GM12865 (cell line): ENCODE results near the gene PRKCE.

ENCODE experiments used
- DNase-seq: peaks from one replicate; pipeline ENCODE4 v3.0.0; 2010; ENCODE audit warnings: low read depth
- H3K4me3 ChIP-seq: 2 replicates; pipeline ENCODE4 v1.5.1; 2011; ENCODE audit warnings: mild to moderate bottlenecking, low read depth, low read length, control low read depth
- TF ChIP-seq, protein P1 (sequence below): IDR thresholded peaks from 2 replicates; pipeline ENCODE4 v1.5.1; 2011; ENCODE audit warnings: low read length, control low read depth, low read depth, inconsistent platforms; ENCODE audit not compliant: insufficient read depth; ENCODE audit errors: missing control alignments

The PRKCE gene

DNA sequence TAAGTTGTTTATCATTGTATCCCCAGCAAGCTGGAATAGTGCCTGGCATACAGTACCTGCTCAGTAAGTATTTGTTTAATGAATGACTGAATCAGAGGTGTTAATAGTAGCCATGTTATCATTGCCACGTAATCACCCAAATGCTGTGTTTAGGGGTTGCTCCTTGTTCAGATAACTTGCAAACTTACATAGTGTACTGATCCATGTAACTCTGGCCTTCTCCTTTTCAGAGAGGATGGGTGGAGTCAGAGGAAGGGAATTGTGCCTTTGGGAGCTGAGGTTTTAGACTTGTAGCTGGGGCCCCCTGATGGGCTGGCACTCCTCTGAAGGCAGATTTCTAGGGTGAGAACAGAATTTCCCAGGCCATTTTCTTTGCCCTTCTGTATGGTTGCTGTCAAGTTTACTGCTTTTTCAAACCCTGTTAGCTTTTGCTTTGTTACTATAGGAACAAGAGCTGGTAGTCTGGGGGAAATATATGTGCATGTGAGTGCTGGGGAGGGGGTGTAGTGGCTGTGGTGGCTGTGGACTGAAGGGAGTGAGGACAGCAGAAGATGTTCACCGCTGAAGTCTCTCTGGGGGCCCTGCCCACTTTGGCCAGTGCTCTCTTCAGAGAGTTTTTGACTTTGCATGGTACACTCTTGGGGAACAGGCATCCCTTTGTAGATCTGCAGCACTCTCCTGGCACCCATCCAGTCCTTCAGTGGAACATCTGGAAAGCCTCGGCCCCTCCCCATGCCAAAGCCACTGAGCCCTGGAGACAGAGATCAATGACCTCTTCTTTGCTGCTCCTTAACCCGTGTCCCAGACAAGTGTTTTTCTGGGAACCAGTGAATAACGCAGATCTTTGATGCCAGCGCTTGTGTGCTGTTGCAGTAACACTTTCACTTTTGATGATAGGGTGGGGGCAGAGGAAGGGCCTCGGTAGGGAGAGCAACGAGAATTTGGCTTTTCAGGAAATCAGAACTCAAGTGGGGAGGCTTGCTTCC lies 209.0 kb downstream of the PRKCE start:
- H3K4me3 ChIP-seq = peak overlapping the region; percentile 54
- TF ChIP-seq, protein P1, sequence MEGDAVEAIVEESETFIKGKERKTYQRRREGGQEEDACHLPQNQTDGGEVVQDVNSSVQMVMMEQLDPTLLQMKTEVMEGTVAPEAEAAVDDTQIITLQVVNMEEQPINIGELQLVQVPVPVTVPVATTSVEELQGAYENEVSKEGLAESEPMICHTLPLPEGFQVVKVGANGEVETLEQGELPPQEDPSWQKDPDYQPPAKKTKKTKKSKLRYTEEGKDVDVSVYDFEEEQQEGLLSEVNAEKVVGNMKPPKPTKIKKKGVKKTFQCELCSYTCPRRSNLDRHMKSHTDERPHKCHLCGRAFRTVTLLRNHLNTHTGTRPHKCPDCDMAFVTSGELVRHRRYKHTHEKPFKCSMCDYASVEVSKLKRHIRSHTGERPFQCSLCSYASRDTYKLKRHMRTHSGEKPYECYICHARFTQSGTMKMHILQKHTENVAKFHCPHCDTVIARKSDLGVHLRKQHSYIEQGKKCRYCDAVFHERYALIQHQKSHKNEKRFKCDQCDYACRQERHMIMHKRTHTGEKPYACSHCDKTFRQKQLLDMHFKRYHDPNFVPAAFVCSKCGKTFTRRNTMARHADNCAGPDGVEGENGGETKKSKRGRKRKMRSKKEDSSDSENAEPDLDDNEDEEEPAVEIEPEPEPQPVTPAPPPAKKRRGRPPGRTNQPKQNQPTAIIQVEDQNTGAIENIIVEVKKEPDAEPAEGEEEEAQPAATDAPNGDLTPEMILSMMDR = no peak
- DNase-seq = peak; percentile 43

DNA sequence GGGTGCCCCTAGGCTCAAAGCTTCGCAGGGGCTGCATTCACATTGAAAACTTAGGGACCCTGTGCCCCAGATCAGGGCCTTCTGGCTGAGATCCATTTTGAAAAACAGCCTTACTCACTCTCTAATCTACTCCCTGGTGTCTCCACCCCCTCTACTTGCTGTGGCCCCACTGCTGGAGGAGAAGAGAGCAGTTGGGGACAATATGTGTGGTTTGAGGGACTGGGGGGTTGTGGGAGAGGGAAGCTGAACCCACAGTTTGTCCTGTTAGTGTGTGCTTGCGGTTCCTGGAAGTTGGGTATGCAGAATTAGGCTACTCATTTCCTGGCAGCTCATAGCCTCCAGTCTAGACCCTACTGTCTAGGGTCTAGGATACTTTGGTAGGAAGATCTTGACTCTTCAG lies 211.4 kb downstream of the PRKCE start:
- DNase-seq = no peak
- H3K4me3 ChIP-seq = no peak overlapping the region
- TF ChIP-seq, protein P1 = no peak

DNA sequence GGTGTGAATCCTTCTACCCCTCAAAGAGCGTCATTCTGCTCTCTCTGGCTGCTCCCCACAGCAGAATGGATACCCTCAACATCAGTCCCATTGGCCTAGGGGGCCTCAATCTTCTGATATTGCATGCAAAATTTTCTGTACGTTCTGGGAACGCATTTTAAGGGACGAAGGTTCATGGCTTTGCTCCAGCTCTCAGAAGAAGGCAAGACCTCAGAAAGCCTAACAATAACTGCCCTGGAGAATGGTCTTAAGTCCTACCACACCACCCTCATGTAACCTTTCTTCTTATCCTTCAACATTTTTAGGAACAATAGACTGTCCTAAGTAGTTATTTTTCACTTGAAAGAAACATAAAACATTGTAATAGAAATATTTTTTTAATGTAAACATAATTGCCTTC lies 212.6 kb downstream of the PRKCE start:
- no peak for DNase-seq

DNA sequence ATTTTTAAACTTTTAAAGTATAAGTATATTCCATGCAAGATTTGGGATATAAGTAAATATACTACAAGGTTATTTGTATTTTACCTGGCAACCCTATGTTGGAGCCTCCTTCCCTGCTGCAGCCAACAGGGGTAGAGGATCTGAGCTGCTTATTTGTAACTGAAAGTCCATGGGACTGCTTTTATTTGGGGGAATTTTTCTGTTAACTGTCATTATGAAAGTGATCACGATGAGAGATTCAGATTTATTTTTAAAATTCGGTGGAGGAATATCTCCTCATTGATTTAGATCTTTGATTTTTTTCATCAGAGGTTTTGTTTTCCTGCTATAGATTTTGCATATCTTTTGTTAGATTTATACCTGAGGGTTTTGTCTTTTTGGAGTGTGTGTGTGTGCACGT lies 215.9 kb downstream of the PRKCE start:
- TF ChIP-seq, protein P1 = no peak
- peak; percentile 32 for DNase-seq
- H3K4me3 ChIP-seq = no peak overlapping the region

More for the DNA sequence above, 212.6 kb downstream of the PRKCE start:
- TF ChIP-seq, protein P1 = no peak
- H3K4me3 ChIP-seq = no peak overlapping the region

DNA sequence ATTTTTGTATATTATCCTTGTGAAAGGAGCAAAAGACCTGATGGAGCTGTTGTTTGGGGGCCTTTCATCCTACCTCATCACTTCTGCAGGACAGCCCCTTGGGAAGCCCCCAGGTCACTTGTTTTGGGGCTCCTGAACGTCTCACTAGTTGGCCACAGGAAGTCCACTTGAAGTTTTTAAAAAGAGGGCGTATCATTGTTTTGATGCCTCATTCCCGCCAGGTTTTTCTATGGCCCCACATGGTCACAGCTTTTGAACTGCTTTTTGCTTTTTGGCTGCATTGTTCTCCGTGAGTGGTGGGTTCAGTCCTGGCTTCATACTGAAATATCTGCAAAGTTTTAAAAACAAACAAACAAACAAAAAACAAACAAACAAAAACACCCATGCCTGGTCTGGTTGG lies 216.3 kb downstream of the PRKCE start:
- TF ChIP-seq, protein P1 = no peak
- peak; percentile 34 for DNase-seq
- no peak overlapping the region for H3K4me3 ChIP-seq

DNA sequence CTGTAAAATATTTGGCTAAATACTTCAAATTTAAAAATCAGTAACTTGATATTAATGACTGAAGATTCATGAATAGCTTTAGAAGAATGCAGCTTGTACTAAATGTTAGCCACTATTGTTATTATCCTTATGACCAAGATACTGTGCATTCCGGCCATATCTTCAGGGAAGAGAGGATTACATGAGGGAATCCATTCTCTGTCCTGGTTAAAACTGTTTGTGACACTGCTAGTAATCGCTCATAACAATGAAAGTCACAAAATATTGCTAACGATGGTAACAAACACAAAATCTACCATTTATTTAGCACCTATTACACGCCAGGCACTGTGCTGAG lies 217.7 kb downstream of the PRKCE start:
- TF ChIP-seq, protein P1 = no peak
- DNase-seq = no peak
- no peak overlapping the region for H3K4me3 ChIP-seq
